ENCODE data around the gene HNRNPU.

HNRNPU gene

GRCh38 chr1:244864253-244865027 is at the start of gene HNRNPU:
TSS of gene HNRNPU (minus strand) at chr1:244864543. CDS start at chr1:244864307, 236 bp downstream.
- peak; percentile 49 to 98 (median 93) for DNase-seq

- no peak for DNase-seq
Measured at GRCh38 chr1:244913806-244914205, 49.5 kb upstream of the HNRNPU start.

GRCh38 chr1:244904119-244904518 is 39.8 kb upstream of the HNRNPU start:
- no peak for DNase-seq

- DNase-seq: no peak
Measured at GRCh38 chr1:244901400-244902015, 37.2 kb upstream of the HNRNPU start.

GRCh38 chr1:244897476-244898254 is 33.3 kb upstream of the HNRNPU start:
- DNase-seq: no peak

- no peak for DNase-seq
Measured at GRCh38 chr1:244896550-244896949, 32.2 kb upstream of the HNRNPU start.

- DNase-seq: no peak
Measured at GRCh38 chr1:244893836-244894235, 29.5 kb upstream of the HNRNPU start.

- DNase-seq: no peak
Measured at GRCh38 chr1:244887281-244887680, 22.9 kb upstream of the HNRNPU start.

- DNase-seq: no peak
Measured at GRCh38 chr1:244881552-244882280, 17.4 kb upstream of the HNRNPU start.

GRCh38 chr1:244878681-244879080 is 14.3 kb upstream of the HNRNPU start:
- no peak for DNase-seq

GRCh38 chr1:244876228-244876910 is 12.0 kb upstream of the HNRNPU start:
- DNase-seq: no peak

- DNase-seq: no peak
Measured at GRCh38 chr1:244874974-244875579, 10.7 kb upstream of the HNRNPU start.

GRCh38 chr1:244869950-244870349 is 5.6 kb upstream of the HNRNPU start:
- DNase-seq: no peak

GRCh38 chr1:244869364-244869827 is 5.1 kb upstream of the HNRNPU start:
- DNase-seq: no peak

GRCh38 chr1:244868484-244869363 is 4.4 kb upstream of the HNRNPU start:
- DNase-seq: no peak

- DNase-seq: no peak
Measured at GRCh38 chr1:244866355-244866754, 2.0 kb upstream of the HNRNPU start.

- no peak for DNase-seq
Measured at GRCh38 chr1:244865820-244866219, 1.5 kb upstream of the HNRNPU start.

- peak in 39 of 56 donors; percentile 9 to 85 (median 45) for DNase-seq
Measured at GRCh38 chr1:244865028-244865371, 657 bp upstream of the HNRNPU start.

Data from nucleus accumbens (tissue), 56 donors.